HepG2 (cell line): ENCODE data around the gene CCDC91. TPM values are rescaled to one million over a fixed set of nuclear protein-coding genes. Genes with fewer than 3 reads are reported as not detected.
"Not testable (repeated sequence)": the region's sequence is repeated elsewhere in the genome, so short reads cannot be mapped to it uniquely, and the experiment has no call there.

Experiments
- ATAC-seq: fragments of 200-7000 bp; cut with Tn5 transposase; 3 replicates; pipeline ENCODE4 v1.9.1; 2020; ENCODE audit warnings: mild to moderate bottlenecking, moderate library complexity
- BruUV-seq: library from RNA; stranded (reverse); fragments of 400-500 nt; replicated peaks from 2 replicates; lab custom pipeline; 2021; lab: Mats Ljungman, UMichigan
- CTCF ChIA-PET: fragments of 300-600 bp; formaldehyde crosslinking; extraction: SDS; loops from one replicate; lab custom pipeline; 2021; ENCODE audit warnings: low total read pairs, inconsistent platforms, low intra/inter-chr PET ratio; lab: Yijun Ruan, JAX
- POLR2A ChIA-PET: fragments of 350-600 bp; sonication (Branson Sonifier 250); formaldehyde crosslinking; loops from one replicate; lab custom pipeline; 2020; ENCODE audit warnings: antibody characterized with exemption, inconsistent platforms; lab: Yijun Ruan, JAX
- DNase-seq: peaks from one replicate; pipeline ENCODE4 v3.0.0-alpha.2; 2015; ENCODE audit warnings: low spot score
- FAIRE-seq: peaks from 3 replicates; lab custom pipeline; 2011; peaks lifted over from hg19 to GRCh38; lab: Jason Lieb, UNC
- H2AFZ ChIP-seq: one replicate; pipeline ENCODE4 v1.6.1; 2011; ENCODE audit warnings: low read length, inconsistent platforms
- H3K27ac ChIP-seq: fragments of 300-600 bp; 3 replicates; pipeline ENCODE4 v1.8.0; 2011; ENCODE audit warnings: mixed run types, mild to moderate bottlenecking, mixed read lengths, low read length, inconsistent platforms; ENCODE audit not compliant: insufficient read depth; ENCODE audit errors: extremely low read length
- H3K27me3 ChIP-seq, 2 experiments: fragments of 200-600 bp in 1 of 2; 2 replicates in 1 of 2; 3 replicates in 1 of 2; pipeline versions ENCODE4 v1.6.0 to v1.8.0; 2011; ENCODE audit warnings: low read length in 2 of 2, mild to moderate bottlenecking in 2 of 2, moderate library complexity in 2 of 2, inconsistent platforms in 1 of 2; ENCODE audit not compliant: insufficient read depth in 2 of 2, control insufficient read depth in 1 of 2
- H3K36me3 ChIP-seq, 2 experiments: fragments of 200-600 bp in 1 of 2; replicated peaks in 1 of 2; 2 replicates in 1 of 2; 3 replicates in 1 of 2; pipeline versions ENCODE4 v1.5.1 to v1.8.0; 2011; ENCODE audit warnings: low read length in 2 of 2, inconsistent platforms in 1 of 2; ENCODE audit not compliant: insufficient read depth in 2 of 2, control insufficient read depth in 1 of 2
- H3K4me1 ChIP-seq: 2 replicates; pipeline ENCODE4 v1.5.1; 2012; ENCODE audit warnings: low read length, inconsistent platforms; ENCODE audit not compliant: insufficient read depth
- H3K4me2 ChIP-seq: 2 replicates; pipeline ENCODE4 v1.6.0; 2011; ENCODE audit warnings: low read depth, low read length, inconsistent platforms
- H3K4me3 ChIP-seq, 3 experiments: fragments of 200-600 bp in 1 of 3; sonication (generic), shearing (Covaris generic) in 1 of 3; replicated peaks in 1 of 3; 2 replicates each; pipeline ENCODE4 v1.5.1; 2011 to 2016; ENCODE audit warnings: low read length in 3 of 3, inconsistent platforms in 2 of 3, low read depth in 2 of 3, mild to moderate bottlenecking in 2 of 3, control low read depth in 1 of 3, mixed read lengths in 1 of 3; ENCODE audit not compliant: insufficient read depth in 1 of 3
- H3K79me2 ChIP-seq: one replicate; pipeline ENCODE4 v1.6.1; 2011; ENCODE audit warnings: low read length, inconsistent platforms; ENCODE audit not compliant: insufficient read depth
- H3K9ac ChIP-seq: 2 replicates; pipeline ENCODE4 v1.6.0; 2011; ENCODE audit warnings: mild to moderate bottlenecking, low read depth, low read length, inconsistent platforms; ENCODE audit not compliant: insufficient read depth
- H3K9me3 ChIP-seq: 2 replicates; pipeline ENCODE4 v1.5.1; 2012; ENCODE audit warnings: mild to moderate bottlenecking, low read length
- H4K20me1 ChIP-seq: 2 replicates; pipeline ENCODE4 v1.6.0; 2011; ENCODE audit warnings: inconsistent platforms, mild to moderate bottlenecking, low read length, moderate library complexity; ENCODE audit not compliant: insufficient read depth
- JUNB ChIP-seq: sonication (generic); formaldehyde crosslinking; IDR thresholded peaks from 2 replicates; pipeline ENCODE4 v1.8.0; 2022; ENCODE audit warnings: missing genetic modification reagents, mild to moderate bottlenecking, borderline replicate concordance
- ZNF713 ChIP-seq: sonication (generic); formaldehyde crosslinking; IDR thresholded peaks from 2 replicates; pipeline ENCODE4 v1.4.0; 2020; ENCODE audit warnings: mild to moderate bottlenecking, missing genetic modification reagents
- WGBS: methylation state at CpG from one replicate; pipeline ENCODE4 v1.1.6; 2017; ENCODE audit warnings: low lambda C conversion rate; 5-methylcytosine and 5-hydroxymethylcytosine counted together
- in situ Hi-C: cut with HindIII; loops from 2 replicates; pipeline ENCODE4 v1.10.0; 2017; ENCODE audit warnings: low pct_unique_long_range_greater_than_20kb; ENCODE audit not compliant: extremely low pct_ligation_motif_present
- intact Hi-C: fragments of 100-400 bp; cut with micrococcal nuclease; formaldehyde crosslinking; loops from one replicate; pipeline ENCODE4 v1.10.0; 2022; ENCODE audit not compliant: unreplicated experiment
- polyA plus RNA-seq, 8 experiments: library from polyadenylated mRNA; depleted of rRNA in 3 of 8; stranded (reverse) in 7 of 8; unstranded in 1 of 8; fragments of >200 nt; fragmentation: Illumina TruSeq in 4 of 8; extraction: Trizol in 4 of 8; gene quantifications; 2 replicates each; pipeline versions ENCODE4 v1.2.1 to v1.2.3, GENCODE V29; 2011 to 2016; ENCODE audit warnings: low read depth in 4 of 8, missing spikeins in 1 of 8, mixed read lengths in 1 of 8; ENCODE audit not compliant: insufficient read depth in 1 of 8
- total RNA-seq, 5 experiments: library from RNA; depleted of rRNA; stranded (reverse); fragments of >200 nt; fragmentation: Illumina TruSeq; extraction: Trizol; gene quantifications; 2 replicates each; pipeline ENCODE4 v1.2.3, GENCODE V29; 2016; ENCODE audit warnings: low read depth in 1 of 5
- TF ChIP-seq, protein P1 (sequence below): sonication (generic); formaldehyde crosslinking; IDR thresholded peaks from 2 replicates; pipeline ENCODE4 v1.4.0; 2020; ENCODE audit warnings: missing genetic modification reagents, borderline replicate concordance
- TF ChIP-seq, protein P2 (sequence below): sonication (generic); formaldehyde crosslinking; IDR thresholded peaks from 2 replicates; pipeline ENCODE4 v1.4.0; 2020; ENCODE audit warnings: missing genetic modification reagents

CCDC91 gene
- total and polyA plus RNA-seq, 2 of the 13 experiments (the other 11 are each of a cell fraction or from before 2014, with no cell fraction given), result 9.8 to 15.8 TPM

DNA sequence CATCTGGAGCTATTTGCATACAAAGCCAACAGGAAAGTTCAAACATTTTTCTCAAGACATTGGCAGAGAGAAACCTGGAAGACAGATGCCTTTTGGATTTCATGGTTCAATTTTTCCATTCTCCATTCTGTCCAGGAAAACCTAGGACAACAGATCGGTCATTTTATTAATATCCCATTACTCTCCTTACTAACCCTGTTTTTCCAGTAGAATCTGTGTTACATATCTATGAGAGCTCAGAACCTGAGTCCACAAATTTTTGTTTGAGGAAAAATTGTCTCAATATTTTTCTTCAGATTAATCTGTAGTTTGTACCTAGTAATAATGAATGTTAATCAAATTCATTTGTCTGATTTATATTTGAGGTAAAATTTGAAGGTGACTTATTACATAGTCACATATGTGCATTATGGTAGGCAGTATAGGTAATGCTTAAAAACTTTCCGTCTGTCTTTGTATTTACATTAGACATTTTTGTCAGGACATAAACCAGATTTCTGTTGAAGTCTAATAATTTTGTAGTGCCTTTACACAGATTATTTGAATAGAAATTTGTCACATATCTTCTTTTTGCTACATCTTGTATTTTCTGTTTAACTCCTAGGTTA lies 75.3 kb downstream of the CCDC91 start (continued):
- TF ChIP-seq, protein P1, sequence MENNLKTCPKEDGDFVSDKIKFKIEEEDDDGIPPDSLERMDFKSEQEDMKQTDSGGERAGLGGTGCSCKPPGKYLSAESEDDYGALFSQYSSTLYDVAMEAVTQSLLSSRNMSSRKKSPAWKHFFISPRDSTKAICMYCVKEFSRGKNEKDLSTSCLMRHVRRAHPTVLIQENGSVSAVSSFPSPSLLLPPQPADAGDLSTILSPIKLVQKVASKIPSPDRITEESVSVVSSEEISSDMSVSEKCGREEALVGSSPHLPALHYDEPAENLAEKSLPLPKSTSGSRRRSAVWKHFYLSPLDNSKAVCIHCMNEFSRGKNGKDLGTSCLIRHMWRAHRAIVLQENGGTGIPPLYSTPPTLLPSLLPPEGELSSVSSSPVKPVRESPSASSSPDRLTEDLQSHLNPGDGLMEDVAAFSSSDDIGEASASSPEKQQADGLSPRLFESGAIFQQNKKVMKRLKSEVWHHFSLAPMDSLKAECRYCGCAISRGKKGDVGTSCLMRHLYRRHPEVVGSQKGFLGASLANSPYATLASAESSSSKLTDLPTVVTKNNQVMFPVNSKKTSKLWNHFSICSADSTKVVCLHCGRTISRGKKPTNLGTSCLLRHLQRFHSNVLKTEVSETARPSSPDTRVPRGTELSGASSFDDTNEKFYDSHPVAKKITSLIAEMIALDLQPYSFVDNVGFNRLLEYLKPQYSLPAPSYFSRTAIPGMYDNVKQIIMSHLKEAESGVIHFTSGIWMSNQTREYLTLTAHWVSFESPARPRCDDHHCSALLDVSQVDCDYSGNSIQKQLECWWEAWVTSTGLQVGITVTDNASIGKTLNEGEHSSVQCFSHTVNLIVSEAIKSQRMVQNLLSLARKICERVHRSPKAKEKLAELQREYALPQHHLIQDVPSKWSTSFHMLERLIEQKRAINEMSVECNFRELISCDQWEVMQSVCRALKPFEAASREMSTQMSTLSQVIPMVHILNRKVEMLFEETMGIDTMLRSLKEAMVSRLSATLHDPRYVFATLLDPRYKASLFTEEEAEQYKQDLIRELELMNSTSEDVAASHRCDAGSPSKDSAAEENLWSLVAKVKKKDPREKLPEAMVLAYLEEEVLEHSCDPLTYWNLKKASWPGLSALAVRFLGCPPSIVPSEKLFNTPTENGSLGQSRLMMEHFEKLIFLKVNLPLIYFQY (CRISPR knock-in tag), result no peak
- TF ChIP-seq, protein P2, sequence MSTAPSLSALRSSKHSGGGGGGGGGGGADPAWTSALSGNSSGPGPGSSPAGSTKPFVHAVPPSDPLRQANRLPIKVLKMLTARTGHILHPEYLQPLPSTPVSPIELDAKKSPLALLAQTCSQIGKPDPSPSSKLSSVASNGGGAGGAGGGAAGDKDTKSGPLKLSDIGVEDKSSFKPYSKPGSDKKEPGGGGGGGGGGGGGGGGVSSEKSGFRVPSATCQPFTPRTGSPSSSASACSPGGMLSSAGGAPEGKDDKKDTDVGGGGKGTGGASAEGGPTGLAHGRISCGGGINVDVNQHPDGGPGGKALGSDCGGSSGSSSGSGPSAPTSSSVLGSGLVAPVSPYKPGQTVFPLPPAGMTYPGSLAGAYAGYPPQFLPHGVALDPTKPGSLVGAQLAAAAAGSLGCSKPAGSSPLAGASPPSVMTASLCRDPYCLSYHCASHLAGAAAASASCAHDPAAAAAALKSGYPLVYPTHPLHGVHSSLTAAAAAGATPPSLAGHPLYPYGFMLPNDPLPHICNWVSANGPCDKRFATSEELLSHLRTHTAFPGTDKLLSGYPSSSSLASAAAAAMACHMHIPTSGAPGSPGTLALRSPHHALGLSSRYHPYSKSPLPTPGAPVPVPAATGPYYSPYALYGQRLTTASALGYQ (CRISPR knock-in tag), result no peak
- no peak for TF ChIP-seq ZNF713
- no peak for TF ChIP-seq JUNB (CRISPR knock-in tag)
- TF ChIP-seq, all 625 proteins: peak for 0

DNA sequence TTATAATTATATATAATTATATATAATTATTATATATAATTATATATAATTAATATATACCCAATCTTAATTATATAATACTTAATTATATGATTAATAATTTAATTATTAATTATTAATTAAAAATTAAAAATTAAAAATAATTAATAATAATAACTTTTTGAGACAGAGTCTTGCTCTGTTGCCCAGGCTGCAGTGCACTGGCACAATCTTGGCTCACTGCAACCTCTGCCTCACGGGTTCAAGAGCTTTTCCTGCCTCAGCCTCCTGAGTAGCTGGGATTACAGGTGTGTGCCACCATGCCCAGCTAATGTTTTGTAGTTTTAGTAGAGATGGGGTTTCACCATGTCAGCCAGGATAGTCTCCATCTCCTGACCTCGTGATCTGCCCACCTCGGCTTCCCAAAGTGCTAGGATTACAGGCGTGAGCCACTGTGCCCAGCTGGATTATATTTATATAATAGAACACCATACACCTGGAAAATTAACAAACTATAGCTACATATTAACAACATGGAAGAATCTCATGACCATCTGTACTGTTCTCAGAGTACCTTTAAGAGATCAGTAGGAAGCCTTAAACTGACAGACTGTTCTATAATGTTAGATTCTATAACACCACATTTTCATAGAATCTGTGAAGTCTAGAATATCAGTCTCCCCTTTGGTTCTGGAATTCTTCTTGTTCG lies 77.8 kb downstream of the CCDC91 start:
- 89% methylated on average over 5 of the region's 5 CpGs for WGBS
- intact Hi-C loops, BruUV-seq, FAIRE-seq, H4K20me1 ChIP-seq, H3K27ac ChIP-seq, H3K79me2 ChIP-seq, CTCF ChIA-PET, H3K9ac ChIP-seq, H3K9me3 ChIP-seq, H2AFZ ChIP-seq, H3K4me1 ChIP-seq, in situ Hi-C loops, ATAC-seq, H3K4me3 ChIP-seq, H3K36me3 ChIP-seq, POLR2A ChIA-PET, DNase-seq, H3K4me2 ChIP-seq, H3K27me3 ChIP-seq: not testable (repeated sequence)
